Measurements from ENCODE around the gene HABP2.

Gene HABP2

GRCh38 chr10:113621799-113622198 lies 68.9 kb downstream of the HABP2 start:
- Histone ChIP-seq H4K8ac (ENCODE audit: low read depth, low read length) (no peak overlapping the region), H3K18ac (ENCODE audit: low read length) (peak overlapping the region; percentile 73), H3K4me1 (ENCODE audit: control insufficient read depth in 2 of 2, insufficient read depth in 1 of 2, low read depth in 1 of 2, low read length in 2 of 2) (peaks cover 5 to 26% of the 10 kb centered on the region in 2 donors), H4K91ac (ENCODE audit: low read depth, low read length, poor library complexity) (no peak overlapping the region), H3K27me3 (ENCODE audit: control insufficient read depth in 3 of 3, insufficient read depth in 3 of 3, low read depth in 1 of 3, low read length in 3 of 3) (peaks cover 0 to 24% (median 0%) of the 10 kb centered on the region in 3 experiments), H2BK15ac (ENCODE audit: low read length) (no peak overlapping the region), H3K9me3 (replicated peaks in 1 of 2; ENCODE audit: control insufficient read depth in 2 of 2, insufficient read depth in 1 of 2, low read depth in 1 of 2, low read length in 2 of 2) (peaks cover 0 to 1% of the 10 kb centered on the region in 2 donors), H3K23ac (ENCODE audit: low read depth, low read length, poor library complexity) (peak overlapping the region; percentile 19), H2AFZ (ENCODE audit: low read length) (no peak overlapping the region), H2BK120ac (ENCODE audit: low read depth, low read length) (no peak overlapping the region), H2AK5ac (ENCODE audit: low read depth, low read length) (peak overlapping the region; percentile 80), H3K9ac (ENCODE audit: low read depth, low read length, poor library complexity) (no peak overlapping the region), H3K4me2 (ENCODE audit: insufficient read depth, low read length, poor library complexity, severe bottlenecking) (no peak overlapping the region), H3K4ac (ENCODE audit: low read length) (no peak overlapping the region), H3K4me3 (ENCODE audit: low read length in 2 of 2) (no peak overlapping the region), H3K36me3 (replicated peaks in 1 of 2; ENCODE audit: control insufficient read depth in 2 of 2, insufficient read depth in 2 of 2, low read length in 2 of 2) (no peaks in the 10 kb centered on the region), H2BK12ac (ENCODE audit: low read length) (peak overlapping the region; percentile 77), H2BK5ac (ENCODE audit: low read length) (no peak overlapping the region), H3K14ac (ENCODE audit: low read length) (peak overlapping the region; percentile 25), H3K27ac (replicated peaks; ENCODE audit: low read length) (no peak overlapping the region), H3K79me1 (ENCODE audit: low read depth, low read length) (no peaks in the 10 kb centered on the region)
- no CpG with 5 or more reads among the region's 8 CpGs for WGBS, 2 donors (ENCODE audit: extremely low coverage in 2 of 2, insufficient read length in 2 of 2, insufficient replicate concordance in 1 of 2)
- DNase-seq (ENCODE audit: low spot score) = no peak

- no peak overlapping the region for H2BK120ac ChIP-seq (ENCODE audit: low read depth, low read length)
- no peak overlapping the region for H3K23ac ChIP-seq (ENCODE audit: low read depth, low read length, poor library complexity)
- peaks cover 0 to 23% of the 10 kb centered on the region in 2 donors for H3K4me1 ChIP-seq (ENCODE audit: control insufficient read depth in 2 of 2, insufficient read depth in 1 of 2, low read depth in 1 of 2, low read length in 2 of 2)
- no peak overlapping the region for H2BK5ac ChIP-seq (ENCODE audit: low read length)
- H2BK15ac ChIP-seq (ENCODE audit: low read length) = no peak overlapping the region
- no peaks in the 10 kb centered on the region for H3K79me1 ChIP-seq (ENCODE audit: low read depth, low read length)
- no peaks in the 10 kb centered on the region for H3K36me3 ChIP-seq (replicated peaks in 1 of 2; ENCODE audit: control insufficient read depth in 2 of 2, insufficient read depth in 2 of 2, low read length in 2 of 2)
- no peak overlapping the region for H4K91ac ChIP-seq (ENCODE audit: low read depth, low read length, poor library complexity)
- peaks cover 0 to 1% of the 10 kb centered on the region in 2 donors for H3K9me3 ChIP-seq (replicated peaks in 1 of 2; ENCODE audit: control insufficient read depth in 2 of 2, insufficient read depth in 1 of 2, low read depth in 1 of 2, low read length in 2 of 2)
- WGBS, 2 donors (ENCODE audit: extremely low coverage in 2 of 2, insufficient read length in 2 of 2, insufficient replicate concordance in 1 of 2) = no CpG with 5 or more reads among the region's 4 CpGs
- H3K4me2 ChIP-seq (ENCODE audit: insufficient read depth, low read length, poor library complexity, severe bottlenecking) = no peak overlapping the region
- no peak for DNase-seq (ENCODE audit: low spot score)
- no peak overlapping the region for H2AK5ac ChIP-seq (ENCODE audit: low read depth, low read length)
- H4K8ac ChIP-seq (ENCODE audit: low read depth, low read length) = no peak overlapping the region
- no peak overlapping the region for H3K14ac ChIP-seq (ENCODE audit: low read length)
- H3K27me3 ChIP-seq (ENCODE audit: control insufficient read depth in 3 of 3, insufficient read depth in 3 of 3, low read depth in 1 of 3, low read length in 3 of 3) = peaks cover 0 to 26% (median 0%) of the 10 kb centered on the region in 3 experiments
- no peak overlapping the region for H2BK12ac ChIP-seq (ENCODE audit: low read length)
- no peak overlapping the region for H3K4me3 ChIP-seq (ENCODE audit: low read length in 2 of 2)
- H3K4ac ChIP-seq (ENCODE audit: low read length) = no peak overlapping the region
- no peak overlapping the region for H2AFZ ChIP-seq (ENCODE audit: low read length)
- no peak overlapping the region for H3K27ac ChIP-seq (replicated peaks; ENCODE audit: low read length)
- H3K18ac ChIP-seq (ENCODE audit: low read length) = no peak overlapping the region
- H3K9ac ChIP-seq (ENCODE audit: low read depth, low read length, poor library complexity) = no peak overlapping the region
Measured at GRCh38 chr10:113622831-113623230, 70.0 kb downstream of the HABP2 start.

DNA sequence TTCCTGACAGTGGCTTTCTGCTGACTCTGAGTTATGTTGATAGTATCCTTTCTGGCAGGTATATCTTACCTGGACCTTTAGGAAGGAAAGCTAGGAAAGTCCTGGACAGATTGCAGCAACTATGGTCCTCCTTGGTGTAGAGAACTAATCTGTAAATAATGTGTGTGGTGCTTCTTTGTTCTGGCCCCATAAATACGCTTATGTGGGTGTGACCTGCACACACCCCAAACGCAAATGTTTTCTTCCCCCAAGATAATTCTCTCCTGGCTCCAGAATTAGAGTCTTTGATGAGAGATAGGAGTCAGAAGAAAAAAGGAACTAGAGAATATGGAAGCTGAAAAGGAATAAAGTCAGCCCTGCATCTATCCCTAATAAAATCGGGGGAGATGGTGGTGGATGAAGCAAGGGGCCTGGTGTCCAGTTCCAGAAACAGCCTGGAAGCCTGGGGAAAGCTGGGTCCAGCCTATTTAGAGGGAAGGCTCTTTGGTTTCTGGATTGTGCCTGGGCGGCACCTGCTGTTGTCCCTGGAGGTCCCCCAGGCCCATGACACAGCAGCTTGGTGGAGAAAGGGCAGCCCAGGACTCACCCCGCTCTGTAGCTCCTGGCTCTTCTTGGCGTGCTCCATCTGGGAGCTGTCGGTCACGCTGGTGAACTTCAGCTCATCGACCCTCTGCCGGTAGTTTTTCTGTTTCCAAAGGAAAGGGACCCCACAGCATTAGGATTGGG lies 72.8 kb downstream of the HABP2 start:
- Histone ChIP-seq H3K9me3 (replicated peaks in 1 of 2; ENCODE audit: control insufficient read depth in 2 of 2, insufficient read depth in 1 of 2, low read depth in 1 of 2, low read length in 2 of 2) (peaks cover 0 to 1% of the 10 kb centered on the region in 2 donors), H3K23ac (ENCODE audit: low read depth, low read length, poor library complexity) (no peak overlapping the region), H3K4me1 (ENCODE audit: control insufficient read depth in 2 of 2, insufficient read depth in 1 of 2, low read depth in 1 of 2, low read length in 2 of 2) (peaks cover 0 to 15% of the 10 kb centered on the region in 2 donors), H2AK5ac (ENCODE audit: low read depth, low read length) (no peak overlapping the region), H3K18ac (ENCODE audit: low read length) (no peak overlapping the region), H2BK120ac (ENCODE audit: low read depth, low read length) (no peak overlapping the region), H3K9ac (ENCODE audit: low read depth, low read length, poor library complexity) (no peak overlapping the region), H3K4me2 (ENCODE audit: insufficient read depth, low read length, poor library complexity, severe bottlenecking) (no peak overlapping the region), H2AFZ (ENCODE audit: low read length) (no peak overlapping the region), H2BK5ac (ENCODE audit: low read length) (no peak overlapping the region), H3K4ac (ENCODE audit: low read length) (no peak overlapping the region), H3K36me3 (replicated peaks in 1 of 2; ENCODE audit: control insufficient read depth in 2 of 2, insufficient read depth in 2 of 2, low read length in 2 of 2) (no peaks in the 10 kb centered on the region), H3K14ac (ENCODE audit: low read length) (no peak overlapping the region), H4K91ac (ENCODE audit: low read depth, low read length, poor library complexity) (no peak overlapping the region), H2BK15ac (ENCODE audit: low read length) (peak overlapping the region; percentile 56), H4K8ac (ENCODE audit: low read depth, low read length) (no peak overlapping the region), H3K27me3 (ENCODE audit: control insufficient read depth in 3 of 3, insufficient read depth in 3 of 3, low read depth in 1 of 3, low read length in 3 of 3) (peaks cover 0 to 33% (median 0%) of the 10 kb centered on the region in 3 experiments), H3K27ac (replicated peaks; ENCODE audit: low read length) (no peak overlapping the region), H3K79me1 (ENCODE audit: low read depth, low read length) (no peaks in the 10 kb centered on the region), H2BK12ac (ENCODE audit: low read length) (no peak overlapping the region), H3K4me3 (ENCODE audit: low read length in 2 of 2) (no peak overlapping the region)
- no peak for DNase-seq (ENCODE audit: low spot score)
- no CpG with 5 or more reads among the region's 10 CpGs for WGBS, 2 donors (ENCODE audit: extremely low coverage in 2 of 2, insufficient read length in 2 of 2, insufficient replicate concordance in 1 of 2)

DNA sequence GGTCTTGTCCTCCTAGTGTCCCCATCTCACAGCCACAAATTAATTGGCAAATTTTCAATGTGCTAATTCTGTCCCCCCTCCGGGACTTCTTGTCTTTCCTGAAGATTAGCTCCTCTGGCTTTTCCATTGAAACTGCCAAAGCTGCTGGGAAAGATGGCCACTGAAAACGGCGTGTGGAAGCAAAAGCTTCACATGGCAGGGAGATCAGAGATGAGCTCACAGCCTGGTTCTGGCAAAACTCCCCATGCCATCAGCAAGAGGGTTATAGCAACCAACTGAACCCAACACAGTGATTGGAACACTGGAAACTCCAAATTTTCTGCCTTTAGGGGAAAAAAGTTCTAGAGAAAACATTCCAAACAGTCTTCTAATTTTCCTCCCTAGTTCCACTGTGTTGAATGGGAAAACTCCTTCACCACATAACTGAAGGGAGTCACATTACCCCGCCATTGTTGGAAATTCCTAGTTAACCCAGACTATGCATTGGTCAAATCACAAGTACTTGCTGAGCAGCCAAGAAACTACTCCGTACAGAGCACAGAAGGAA lies 74.0 kb downstream of the HABP2 start:
- DNase-seq (ENCODE audit: low spot score) = no peak
- H2AK5ac ChIP-seq (ENCODE audit: low read depth, low read length) = no peak overlapping the region
- no peak overlapping the region for H2BK5ac ChIP-seq (ENCODE audit: low read length)
- no peak overlapping the region for H4K8ac ChIP-seq (ENCODE audit: low read depth, low read length)
- no peaks in the 10 kb centered on the region for H3K36me3 ChIP-seq (replicated peaks in 1 of 2; ENCODE audit: control insufficient read depth in 2 of 2, insufficient read depth in 2 of 2, low read length in 2 of 2)
- H3K27ac ChIP-seq (replicated peaks; ENCODE audit: low read length) = no peak overlapping the region
- H2BK120ac ChIP-seq (ENCODE audit: low read depth, low read length) = no peak overlapping the region
- H4K91ac ChIP-seq (ENCODE audit: low read depth, low read length, poor library complexity) = no peak overlapping the region
- no peak overlapping the region for H3K4me3 ChIP-seq (ENCODE audit: low read length in 2 of 2)
- no peak overlapping the region for H2AFZ ChIP-seq (ENCODE audit: low read length)
- no peak overlapping the region for H3K4ac ChIP-seq (ENCODE audit: low read length)
- no peak overlapping the region for H2BK12ac ChIP-seq (ENCODE audit: low read length)
- H3K9me3 ChIP-seq (replicated peaks in 1 of 2; ENCODE audit: control insufficient read depth in 2 of 2, insufficient read depth in 1 of 2, low read depth in 1 of 2, low read length in 2 of 2) = no peaks in the 10 kb centered on the region
- H3K23ac ChIP-seq (ENCODE audit: low read depth, low read length, poor library complexity) = no peak overlapping the region
- H3K4me1 ChIP-seq (ENCODE audit: control insufficient read depth in 2 of 2, insufficient read depth in 1 of 2, low read depth in 1 of 2, low read length in 2 of 2) = peaks cover 6 to 7% of the 10 kb centered on the region in 2 donors
- H3K9ac ChIP-seq (ENCODE audit: low read depth, low read length, poor library complexity) = no peak overlapping the region
- no peak overlapping the region for H3K14ac ChIP-seq (ENCODE audit: low read length)
- H3K27me3 ChIP-seq (ENCODE audit: control insufficient read depth in 3 of 3, insufficient read depth in 3 of 3, low read depth in 1 of 3, low read length in 3 of 3) = peaks cover 0 to 29% (median 0%) of the 10 kb centered on the region in 3 experiments
- H3K4me2 ChIP-seq (ENCODE audit: insufficient read depth, low read length, poor library complexity, severe bottlenecking) = no peak overlapping the region
- no peak overlapping the region for H2BK15ac ChIP-seq (ENCODE audit: low read length)
- H3K79me1 ChIP-seq (ENCODE audit: low read depth, low read length) = no peaks in the 10 kb centered on the region
- H3K18ac ChIP-seq (ENCODE audit: low read length) = no peak overlapping the region
- no CpG with 5 or more reads among the region's 5 CpGs for WGBS, 2 donors (ENCODE audit: extremely low coverage in 2 of 2, insufficient read length in 2 of 2, insufficient replicate concordance in 1 of 2)
